Heart left ventricle (tissue), 13 donors: ENCODE results near the gene PCED1B.

Experiments
- POLR2A ChIP-seq, 2 donors: fragments of 450-650 bp; IDR thresholded peaks; one replicate each; pipeline ENCODE4 v1.6.1; 2017; ENCODE audit warnings: antibody characterized with exemption in 2 of 2, mild to moderate bottlenecking in 2 of 2, moderate library complexity in 2 of 2
- TF ChIP-seq, protein P1 (sequence below), 12 donors: fragments of 200-600 bp; sonication (generic) in 4 of 12; IDR thresholded peaks; one replicate each; pipeline versions ENCODE4 v1.5.0 to v1.8.0; 2018 to 2022; ENCODE audit warnings: antibody characterized with exemption in 12 of 12, mild to moderate bottlenecking in 5 of 12
- donor health status: ischemic (EF 13 %, LVEDD 7.1; RV severe dilation, severe dysfunction).
- donor health status: DM: no; HTN: yes; CAD: no.
- donor health status: DM: no; HTN: no; CAD: no.
- donor health status: ischemic (EF 25% LVEDD 6.9; RV normal size, moderate dysfunction).
- donor health status: ischemic (EF 25% LVEDD 5.7; RV mildly dilated, moderate dysfunction).
- donor health status: ischemic (EF 35%, LVEDD 5.7; RV mildly dilated, moderate dysfunction).
- donor health status: nonischemic (EF 11% LVEDD 7.7; RV severe dilation, severe dysfunction).
- donor health status: DM: yes; HTN: yes; CAD: no.
- donor health status: PGD.
- donor health status: ischemic (EF 29% LVEDD 5.4; RV normal size, mild dysfunction).
- donor health status: nonischemic (EF 23%, LVEDD 6.1; RV moderate dilation, normal function).

DNA sequence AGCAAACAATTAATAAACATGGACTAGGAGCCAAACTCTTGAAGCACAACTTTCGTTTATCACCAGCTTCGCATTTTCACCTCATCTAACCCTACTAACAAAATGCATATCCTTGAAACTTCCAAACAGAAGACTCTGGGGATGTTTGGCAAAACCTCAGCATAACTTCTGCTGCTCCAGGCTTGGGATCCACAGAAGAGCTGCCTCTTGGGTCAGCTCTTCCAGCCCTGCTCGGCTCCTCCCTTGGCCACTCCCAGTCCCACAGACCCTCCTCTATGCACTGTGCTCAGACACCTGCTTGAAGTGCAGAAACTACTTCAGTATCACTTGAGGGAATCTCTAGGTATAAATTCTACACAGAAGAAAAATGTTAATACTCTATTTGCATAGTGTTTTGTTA is 110.3 kb downstream of the PCED1B start:
- TF ChIP-seq, protein P1, sequence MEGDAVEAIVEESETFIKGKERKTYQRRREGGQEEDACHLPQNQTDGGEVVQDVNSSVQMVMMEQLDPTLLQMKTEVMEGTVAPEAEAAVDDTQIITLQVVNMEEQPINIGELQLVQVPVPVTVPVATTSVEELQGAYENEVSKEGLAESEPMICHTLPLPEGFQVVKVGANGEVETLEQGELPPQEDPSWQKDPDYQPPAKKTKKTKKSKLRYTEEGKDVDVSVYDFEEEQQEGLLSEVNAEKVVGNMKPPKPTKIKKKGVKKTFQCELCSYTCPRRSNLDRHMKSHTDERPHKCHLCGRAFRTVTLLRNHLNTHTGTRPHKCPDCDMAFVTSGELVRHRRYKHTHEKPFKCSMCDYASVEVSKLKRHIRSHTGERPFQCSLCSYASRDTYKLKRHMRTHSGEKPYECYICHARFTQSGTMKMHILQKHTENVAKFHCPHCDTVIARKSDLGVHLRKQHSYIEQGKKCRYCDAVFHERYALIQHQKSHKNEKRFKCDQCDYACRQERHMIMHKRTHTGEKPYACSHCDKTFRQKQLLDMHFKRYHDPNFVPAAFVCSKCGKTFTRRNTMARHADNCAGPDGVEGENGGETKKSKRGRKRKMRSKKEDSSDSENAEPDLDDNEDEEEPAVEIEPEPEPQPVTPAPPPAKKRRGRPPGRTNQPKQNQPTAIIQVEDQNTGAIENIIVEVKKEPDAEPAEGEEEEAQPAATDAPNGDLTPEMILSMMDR (IDR thresholded peaks at IDR 0.05): no peak
- no peak for TF ChIP-seq POLR2A (IDR thresholded peaks at IDR 0.05)
